IMR-90 (cell line): ENCODE data around the gene LRRN2. TPM values are rescaled to one million over a fixed set of nuclear protein-coding genes. Genes with fewer than 3 reads are reported as not detected.

Experiments
- ATAC-seq: fragments of 200-7000 bp; cut with Tn5 transposase; 2 replicates; pipeline ENCODE4 v1.9.1; 2020; ENCODE audit warnings: low read depth, mild to moderate bottlenecking, moderate library complexity
- BruUV-seq: library from RNA; stranded (reverse); fragments of 400-500 nt; replicated peaks from 2 replicates; lab custom pipeline; 2021; lab: Mats Ljungman, UMichigan
- CTCF ChIA-PET: fragments of 300-600 bp; formaldehyde crosslinking; extraction: SDS; loops from one replicate; lab custom pipeline; 2021; ENCODE audit warnings: antibody characterized with exemption; lab: Yijun Ruan, JAX
- POLR2A ChIA-PET: fragments of 300-600 bp; sonication (Branson Sonifier 250); formaldehyde crosslinking; loops from one replicate; lab custom pipeline; 2022; ENCODE audit warnings: antibody characterized with exemption; ENCODE audit not compliant: unreplicated experiment; lab: Charles Lee
- DNase-seq: peaks from one replicate; pipeline ENCODE4 v3.0.0; 2013
- H2AFZ ChIP-seq: replicated peaks from 2 replicates; pipeline ENCODE3; 2013; ENCODE audit warnings: low read length, mild to moderate bottlenecking; ENCODE audit not compliant: poor library complexity
- H2AK5ac ChIP-seq: 2 replicates; pipeline ENCODE4 v1.6.1; 2013; ENCODE audit warnings: low read depth, low read length, inconsistent platforms
- H2AK9ac ChIP-seq: replicated peaks from 2 replicates; pipeline ENCODE3; 2013; ENCODE audit warnings: mild to moderate bottlenecking, low read depth, low read length, moderate library complexity; ENCODE audit not compliant: poor library complexity
- H2BK120ac ChIP-seq: 2 replicates; pipeline ENCODE4 v1.6.1; 2013; ENCODE audit warnings: low read depth, low read length, inconsistent platforms
- H2BK15ac ChIP-seq: 3 replicates; pipeline ENCODE4 v1.6.1; 2013; ENCODE audit warnings: low read depth, low read length, inconsistent platforms
- H2BK20ac ChIP-seq: 2 replicates; pipeline ENCODE4 v1.6.1; 2013; ENCODE audit warnings: low read depth, mild to moderate bottlenecking, inconsistent platforms, low read length, moderate library complexity
- H2BK5ac ChIP-seq: 2 replicates; pipeline ENCODE4 v1.6.1; 2013; ENCODE audit warnings: mild to moderate bottlenecking, low read depth, low read length, inconsistent platforms; ENCODE audit not compliant: poor library complexity, severe bottlenecking
- H3K14ac ChIP-seq: replicated peaks from 2 replicates; pipeline ENCODE4 v1.6.1; 2013; ENCODE audit warnings: low read depth, low read length, inconsistent platforms
- H3K18ac ChIP-seq: 2 replicates; pipeline ENCODE4 v1.6.1; 2013; ENCODE audit warnings: low read depth, low read length, control low read depth
- H3K23ac ChIP-seq: 2 replicates; pipeline ENCODE4 v1.6.1; 2013; ENCODE audit warnings: low read depth, low read length, inconsistent platforms
- H3K27ac ChIP-seq: 2 replicates; pipeline ENCODE4 v1.5.1; 2013; ENCODE audit warnings: mild to moderate bottlenecking, control low read depth, low read length; ENCODE audit not compliant: insufficient read depth
- H3K27me3 ChIP-seq: 2 replicates; pipeline ENCODE4 v1.6.1; 2013; ENCODE audit warnings: low read length; ENCODE audit not compliant: control insufficient read depth, insufficient read depth
- H3K36me3 ChIP-seq: 2 replicates; pipeline ENCODE4 v1.6.1; 2013; ENCODE audit warnings: low read length, mixed read lengths; ENCODE audit not compliant: control insufficient read depth, insufficient read depth
- H3K4ac ChIP-seq: 2 replicates; pipeline ENCODE4 v1.6.1; 2013; ENCODE audit warnings: low read depth, low read length, inconsistent platforms
- H3K4me1 ChIP-seq: 2 replicates; pipeline ENCODE4 v1.6.1; 2013; ENCODE audit warnings: low read length, mixed read lengths; ENCODE audit not compliant: control insufficient read depth, insufficient read depth
- H3K4me2 ChIP-seq: 2 replicates; pipeline ENCODE4 v1.6.1; 2013; ENCODE audit warnings: low read depth, mild to moderate bottlenecking, control low read depth, low read length, moderate library complexity
- H3K4me3 ChIP-seq: 2 replicates; pipeline ENCODE4 v1.5.1; 2013; ENCODE audit warnings: low read depth, mild to moderate bottlenecking, control low read depth, low read length, moderate library complexity; ENCODE audit not compliant: insufficient read depth
- H3K56ac ChIP-seq: 2 replicates; pipeline ENCODE4 v1.6.1; 2013; ENCODE audit warnings: low read length, inconsistent platforms; ENCODE audit not compliant: insufficient read depth; ENCODE audit errors: extremely low read depth
- H3K79me1 ChIP-seq, 2 experiments: 2 replicates each; pipeline ENCODE4 v1.6.1; 2013; ENCODE audit warnings: low read length in 2 of 2, inconsistent platforms in 1 of 2, low read depth in 1 of 2
- H3K9ac ChIP-seq: 2 replicates; pipeline ENCODE4 v1.6.1; 2013; ENCODE audit warnings: low read depth, low read length, control low read depth
- H3K9me1 ChIP-seq: 2 replicates; pipeline ENCODE4 v1.6.1; 2013; ENCODE audit warnings: low read length, inconsistent platforms; ENCODE audit not compliant: insufficient read depth
- H3K9me3 ChIP-seq: 2 replicates; pipeline ENCODE4 v1.6.1; 2013; ENCODE audit warnings: low read length; ENCODE audit not compliant: control insufficient read depth, insufficient read depth
- H4K20me1 ChIP-seq: 2 replicates; pipeline ENCODE4 v1.6.1; 2013; ENCODE audit warnings: low read length, inconsistent platforms; ENCODE audit not compliant: insufficient read depth
- H4K5ac ChIP-seq: 2 replicates; pipeline ENCODE4 v1.6.1; 2013; ENCODE audit warnings: mild to moderate bottlenecking, low read depth, low read length, control low read depth
- H4K8ac ChIP-seq, 2 experiments: 2 replicates each; pipeline ENCODE4 v1.6.1; 2013; ENCODE audit warnings: low read depth in 2 of 2, low read length in 2 of 2, control low read depth in 1 of 2, inconsistent platforms in 1 of 2
- H4K91ac ChIP-seq: 2 replicates; pipeline ENCODE4 v1.6.1; 2013; ENCODE audit warnings: low read depth, low read length, inconsistent platforms; ENCODE audit not compliant: insufficient read depth
- BHLHE40 ChIP-seq: fragments of 150-350 bp; IDR thresholded peaks from 2 replicates; pipeline ENCODE4 v1.6.1; 2016; ENCODE audit warnings: mild to moderate bottlenecking, low read depth, low read length
- FOS ChIP-seq: fragments of 150-350 bp; IDR thresholded peaks from 2 replicates; pipeline ENCODE4 v1.6.1; 2016; ENCODE audit warnings: low read depth, low read length
- MAFK ChIP-seq: IDR thresholded peaks from 2 replicates; pipeline ENCODE4 v1.6.1; 2012; ENCODE audit warnings: low read depth, low read length, improper control_type of control experiment
- MAZ ChIP-seq: IDR thresholded peaks from 2 replicates; pipeline ENCODE4 v1.6.1; 2012; ENCODE audit warnings: low read depth, mild to moderate bottlenecking, low read length, improper control_type of control experiment, moderate library complexity, borderline replicate concordance
- NFE2L2 ChIP-seq: fragments of 150-350 bp; IDR thresholded peaks from 2 replicates; pipeline ENCODE4 v1.6.1; 2016; ENCODE audit warnings: low read depth, mild to moderate bottlenecking, low read length
- POLR2A ChIP-seq: IDR thresholded peaks from 2 replicates; pipeline ENCODE4 v1.6.1; 2012; ENCODE audit warnings: mild to moderate bottlenecking, low read depth, low read length
- RAD21 ChIP-seq: IDR thresholded peaks from 2 replicates; pipeline ENCODE4 v1.6.1; 2012; ENCODE audit warnings: low read length, improper control_type of control experiment
- WGBS, 2 experiments: methylation state at CpG; one replicate each; pipeline versions ENCODE4 v1.1.5 to v1.1.7; 2013; ENCODE audit warnings: missing lambda C conversion rate in 2 of 2; ENCODE audit not compliant: insufficient read length in 1 of 2; ENCODE audit errors: extremely low coverage in 2 of 2; 5-methylcytosine and 5-hydroxymethylcytosine counted together
- dilution Hi-C: fragments of 300-500 bp; cut with HindIII; formaldehyde crosslinking; loops from one replicate; pipeline ENCODE4 v1.14.3; 2018; ENCODE audit warnings: low sequenced_read_pairs; ENCODE audit not compliant: unreplicated experiment
- in situ Hi-C: fragments of 300-500 bp; cut with MboI; formaldehyde crosslinking; loops from 3 replicates; pipeline ENCODE4 v1.14.3; 2019; ENCODE audit warnings: low sequenced_read_pairs, inconsistent platforms, mixed read lengths
- intact Hi-C: fragments of 100-400 bp; cut with micrococcal nuclease; formaldehyde crosslinking; loops from 2 replicates; pipeline ENCODE4 v1.10.0; 2022
- polyA plus RNA-seq, 3 experiments: library from polyadenylated mRNA; depleted of rRNA; stranded (reverse); fragments of >200 nt; gene quantifications; 2 replicates each; pipeline ENCODE4 v1.2.3, GENCODE V29; 2012; ENCODE audit warnings: low replicate concordance in 1 of 3
- total RNA-seq: library from RNA; depleted of rRNA; stranded (reverse); fragments of >200 nt; gene quantifications from 2 replicates; pipeline ENCODE4 v1.2.3, GENCODE V29; 2012
- TF ChIP-seq, protein P1 (sequence below): fragments of 150-350 bp; IDR thresholded peaks from 2 replicates; pipeline ENCODE4 v1.6.1; 2017; ENCODE audit warnings: mild to moderate bottlenecking, antibody characterized with exemption, low read length, low read depth

Gene LRRN2
- total and polyA plus RNA-seq, 2 of the 4 experiments (the other 2 are of a cell fraction) = not detected

- Histone ChIP-seq H3K9ac (no peak overlapping the region), H3K56ac (no peak overlapping the region), H4K20me1 (0 out of 2 replicates have a peak, but pooled peaks cover 5% of the 10 kb centered on the region), H3K27me3 (peaks cover 59% of the 10 kb centered on the region), H3K4me1 (no peaks in the 10 kb centered on the region), H4K91ac (no peak overlapping the region), H2BK15ac (no peak overlapping the region), H3K27ac (no peak overlapping the region), H4K8ac (no peak overlapping the region), H3K4me3 (no peak overlapping the region), H4K5ac (no peak overlapping the region), H3K4me2 (no peak overlapping the region), H2BK20ac (no peak overlapping the region), H2AK9ac (no peak overlapping the region), H2BK5ac (no peak overlapping the region), H2AK5ac (no peak overlapping the region), H3K14ac (no peak overlapping the region), H3K9me1 (no peaks in the 10 kb centered on the region), H3K79me1 (no peaks in the 10 kb centered on the region), H3K4ac (no peak overlapping the region), H3K36me3 (no peaks in the 10 kb centered on the region), H3K23ac (no peak overlapping the region), H2AFZ (no peak overlapping the region), H2BK120ac (no peak overlapping the region), H3K9me3 (no peaks in the 10 kb centered on the region), H3K18ac (no peak overlapping the region)
- intact Hi-C loops (no loop called here), in situ Hi-C loops (no loop called here), dilution Hi-C loops (no loop called here)
- no peak for DNase-seq
- BruUV-seq = no TSS peak
- no peak for ATAC-seq
- CTCF ChIA-PET = interaction anchor here (0.6 kb wide), 1 partner anchor 28 kb away, joined by 3 read pairs; no protein-coding TSS in a partner anchor
- WGBS, 2 experiments = 16% methylated on average over 7 of the region's 14 CpGs; no CpG with 5 or more reads in 1 of the 2 experiments
- POLR2A ChIA-PET = no interaction called here
- TF ChIP-seq POLR2A (no peak), MAZ (no peak), RAD21 (no peak), MAFK (no peak), BHLHE40 (no peak), FOS (no peak), NFE2L2 (no peak)
- TF ChIP-seq, protein P1, sequence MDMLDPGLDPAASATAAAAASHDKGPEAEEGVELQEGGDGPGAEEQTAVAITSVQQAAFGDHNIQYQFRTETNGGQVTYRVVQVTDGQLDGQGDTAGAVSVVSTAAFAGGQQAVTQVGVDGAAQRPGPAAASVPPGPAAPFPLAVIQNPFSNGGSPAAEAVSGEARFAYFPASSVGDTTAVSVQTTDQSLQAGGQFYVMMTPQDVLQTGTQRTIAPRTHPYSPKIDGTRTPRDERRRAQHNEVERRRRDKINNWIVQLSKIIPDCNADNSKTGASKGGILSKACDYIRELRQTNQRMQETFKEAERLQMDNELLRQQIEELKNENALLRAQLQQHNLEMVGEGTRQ = no peak
These were observed 1.4 kb downstream of the LRRN2 start for GRCh38 chr1:204684206-204684570.
